CD4-positive, alpha-beta T cell treated with Interleukin-15 for 4 hours (primary cell): ENCODE data around the gene GAPVD1.
"Not testable (repeated sequence)": the region's sequence is repeated elsewhere in the genome, so short reads cannot be mapped to it uniquely, and the experiment has no call there.

Experiments
- DNase-seq: peaks from one replicate; pipeline ENCODE4 v3.0.0-alpha.2; 2020; ENCODE audit warnings: low spot score

GAPVD1 gene

GRCh38 chr9:125255781-125256391, 5.7 kb upstream of the GAPVD1 start:
- no peak for DNase-seq

- no peak for DNase-seq
Observed at GRCh38 chr9:125258160-125258785, 3.4 kb upstream of the GAPVD1 start.

GRCh38 chr9:125258832-125259534, 2.6 kb upstream of the GAPVD1 start:
- no peak for DNase-seq

DNA sequence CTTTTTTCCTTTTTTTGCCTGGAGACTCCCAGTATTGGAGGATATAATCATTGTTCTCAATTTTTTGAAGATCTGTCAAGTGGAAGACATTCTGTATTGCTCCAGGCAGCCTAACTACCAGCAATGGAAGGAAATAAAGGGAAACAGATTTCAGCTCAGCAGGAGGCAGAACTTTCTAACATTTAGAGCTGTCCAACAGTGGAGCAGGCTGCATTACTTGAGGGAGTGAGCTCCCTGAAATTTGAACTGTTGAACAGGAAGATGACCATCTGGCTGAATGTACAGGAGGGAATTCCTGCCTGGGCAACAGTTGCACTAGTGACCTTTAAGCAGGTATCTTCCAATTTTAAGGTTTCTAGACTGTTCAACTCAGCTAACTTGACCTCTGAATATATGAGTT, 1.1 kb upstream of the GAPVD1 start:
- no peak for DNase-seq

DNA sequence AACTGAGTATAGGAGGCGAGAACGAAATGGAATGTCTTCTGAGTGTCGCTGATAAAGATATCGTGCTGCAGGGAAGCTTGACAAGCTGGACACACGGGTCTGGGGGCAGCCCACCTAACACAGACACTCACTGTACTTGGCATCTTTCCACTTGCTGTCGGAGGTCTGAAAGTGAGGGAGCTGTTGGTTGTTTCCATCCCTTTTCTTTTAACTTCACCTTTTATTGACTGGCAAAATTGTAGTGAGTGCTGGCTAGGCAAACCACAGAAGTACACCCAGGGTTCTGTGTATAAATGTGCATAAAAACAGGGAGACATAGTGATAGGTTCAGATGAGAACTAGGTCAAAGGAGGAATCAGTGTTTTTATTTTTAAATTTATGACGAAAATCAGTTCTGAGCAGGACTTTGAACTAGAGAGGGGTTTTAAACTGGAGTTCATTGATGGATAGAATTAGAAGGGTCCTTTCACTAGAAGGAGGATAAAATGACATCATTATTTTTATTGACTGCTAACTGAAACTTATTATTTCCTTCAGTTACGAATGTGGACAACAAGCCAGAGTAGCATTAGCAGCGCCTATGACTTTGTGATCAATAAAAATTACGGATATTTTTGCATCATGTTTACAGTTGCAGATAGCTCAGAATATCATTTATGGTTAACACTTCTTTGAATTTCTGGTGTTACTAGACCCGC, 817 bp downstream of the GAPVD1 start:
- no peak for DNase-seq

DNA sequence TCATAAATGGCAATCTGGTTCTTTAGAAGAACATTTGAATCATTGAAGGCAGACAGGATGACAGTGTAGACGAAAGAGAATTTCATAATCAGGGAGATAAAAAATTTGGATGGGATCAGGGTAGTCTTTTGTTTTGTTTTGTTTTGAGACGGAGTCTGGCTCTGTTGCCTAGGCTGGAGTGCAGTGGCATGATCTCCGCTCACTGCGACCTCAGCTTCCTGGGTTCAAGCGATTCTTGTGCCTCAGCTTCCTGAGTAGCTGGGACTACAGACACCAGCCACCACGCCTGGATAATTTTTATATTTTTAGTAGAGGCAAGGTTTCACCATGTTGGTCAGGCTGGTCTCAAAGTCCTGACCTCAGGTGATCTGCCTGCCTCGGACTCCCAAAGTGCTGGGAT, 2.4 kb downstream of the GAPVD1 start:
- DNase-seq: peak; percentile 34

GRCh38 chr9:125268394-125269013, 6.9 kb downstream of the GAPVD1 start:
- DNase-seq: no peak

- no peak for DNase-seq
Observed at GRCh38 chr9:125269014-125269397, 7.4 kb downstream of the GAPVD1 start.

- DNase-seq: no peak
Observed at GRCh38 chr9:125271081-125271480, 9.5 kb downstream of the GAPVD1 start.

DNA sequence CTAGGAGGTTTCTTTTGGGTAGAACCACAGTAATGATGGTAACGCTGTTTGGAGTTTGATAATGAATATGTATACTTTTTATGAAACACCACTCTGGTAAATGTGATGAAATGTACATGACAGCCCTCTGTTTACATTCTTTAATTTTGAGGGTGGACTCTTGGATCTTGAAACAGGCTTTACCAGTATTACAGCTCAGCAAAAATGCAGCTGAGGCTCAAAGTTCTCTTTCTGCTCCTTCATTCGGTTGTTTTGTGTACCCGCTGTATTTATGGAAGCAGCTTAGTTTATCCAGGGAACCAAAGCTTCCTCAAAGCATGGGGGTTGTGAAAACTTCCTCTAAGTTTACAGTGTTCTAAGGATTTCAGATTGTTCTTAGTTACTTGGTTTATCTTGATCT, 11.1 kb downstream of the GAPVD1 start:
- no peak for DNase-seq

GRCh38 chr9:125276771-125277170, 15.1 kb downstream of the GAPVD1 start:
- DNase-seq: no peak

GRCh38 chr9:125277411-125277810, 15.8 kb downstream of the GAPVD1 start:
- no peak for DNase-seq

DNA sequence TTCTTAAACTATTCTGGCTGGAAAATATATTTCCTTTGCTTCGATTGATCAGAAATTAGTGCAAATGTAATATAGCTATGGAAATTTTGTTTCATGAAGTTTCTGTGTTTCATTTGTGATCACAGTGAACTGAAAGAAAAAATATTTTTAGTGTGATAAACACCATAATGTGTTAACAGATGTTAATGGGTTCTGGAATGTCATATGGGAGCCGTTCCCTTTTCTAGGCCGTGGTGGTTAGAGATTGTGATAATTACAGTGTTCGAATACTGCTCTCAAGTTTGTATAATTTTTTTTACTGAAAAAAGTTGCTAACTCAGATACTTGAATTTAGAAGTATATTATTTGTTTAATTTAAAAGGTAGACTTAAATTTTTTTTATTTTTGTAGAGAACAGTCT, 19.3 kb downstream of the GAPVD1 start:
- DNase-seq: no peak

DNA sequence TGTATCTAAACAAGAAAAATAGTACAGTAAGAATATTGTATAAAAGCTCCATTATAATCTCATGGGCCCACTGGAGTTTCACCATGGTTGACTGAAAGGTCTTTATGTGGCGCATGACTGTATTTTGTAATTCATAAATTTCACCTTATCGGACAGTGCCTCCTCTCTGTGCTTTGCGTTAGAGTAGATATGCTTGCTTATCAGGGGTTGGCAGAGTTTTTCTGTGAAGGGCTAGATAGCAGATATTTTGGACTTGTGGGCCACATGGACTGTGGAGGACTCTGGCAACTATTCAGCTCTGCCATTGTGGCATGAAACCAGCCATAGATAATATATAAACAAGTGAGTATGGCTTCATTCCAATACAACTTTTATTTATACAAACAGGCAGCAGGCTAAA, 23.2 kb downstream of the GAPVD1 start:
- DNase-seq: no peak

GRCh38 chr9:125286935-125287433, 25.4 kb downstream of the GAPVD1 start:
- not testable (repeated sequence) for DNase-seq

DNA sequence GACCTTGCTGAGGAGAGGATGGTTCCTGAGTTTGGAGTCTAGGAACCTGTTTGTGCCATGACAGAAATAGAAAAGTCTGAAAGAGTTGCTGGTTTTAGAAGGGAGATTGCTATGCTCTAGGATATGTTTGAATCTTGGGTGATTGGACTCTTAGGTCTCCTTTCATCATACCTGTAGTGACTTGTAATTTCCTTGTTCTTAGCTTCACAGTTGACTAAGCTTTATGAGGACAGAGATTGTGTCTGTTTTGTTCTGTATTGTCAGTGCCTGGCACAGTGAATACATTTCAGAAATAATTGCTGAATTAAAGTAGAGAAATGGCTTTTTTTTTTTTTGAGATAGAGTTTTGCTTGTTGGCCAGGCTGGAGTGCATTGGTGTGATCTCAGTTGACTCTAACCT, 31.5 kb downstream of the GAPVD1 start:
- DNase-seq: no peak

GRCh38 chr9:125295657-125296056, 34.0 kb downstream of the GAPVD1 start:
- no peak for DNase-seq

GRCh38 chr9:125296843-125297372, 35.3 kb downstream of the GAPVD1 start:
- DNase-seq: no peak

- no peak for DNase-seq
Observed at GRCh38 chr9:125297917-125298316, 36.3 kb downstream of the GAPVD1 start.

DNA sequence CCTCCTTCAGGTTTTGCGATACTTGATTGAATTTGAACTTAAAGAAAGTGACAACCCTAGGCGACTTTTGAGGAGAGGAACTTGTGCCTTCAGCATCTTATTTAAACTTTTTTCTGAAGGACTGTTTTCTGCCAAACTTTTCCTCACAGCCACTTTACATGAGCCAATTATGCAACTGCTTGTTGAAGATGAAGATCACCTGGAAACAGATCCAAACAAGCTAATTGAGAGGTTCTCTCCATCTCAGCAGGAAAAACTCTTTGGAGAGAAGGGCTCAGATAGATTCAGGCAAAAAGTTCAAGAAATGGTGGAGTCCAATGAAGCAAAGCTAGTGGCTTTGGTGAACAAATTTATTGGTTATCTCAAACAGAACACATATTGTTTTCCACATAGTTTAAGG, 40.6 kb downstream of the GAPVD1 start:
- no peak for DNase-seq

GRCh38 chr9:125304273-125304672, 42.6 kb downstream of the GAPVD1 start:
- DNase-seq: no peak

GRCh38 chr9:125312411-125312810, 50.8 kb downstream of the GAPVD1 start:
- DNase-seq: no peak
